GM04503 (cell line): ENCODE data around the gene COG4.
"Not testable (repeated sequence)": the region's sequence is repeated elsewhere in the genome, so short reads cannot be mapped to it uniquely, and the experiment has no call there.

Experiments used
- DNase-seq: peaks from one replicate; pipeline ENCODE4 v3.0.0-alpha.2; 2012; ENCODE audit warnings: low read depth

The COG4 gene

GRCh38 chr16:70457446-70458166 is 65.7 kb downstream of the COG4 start:
- no peak for DNase-seq

DNA sequence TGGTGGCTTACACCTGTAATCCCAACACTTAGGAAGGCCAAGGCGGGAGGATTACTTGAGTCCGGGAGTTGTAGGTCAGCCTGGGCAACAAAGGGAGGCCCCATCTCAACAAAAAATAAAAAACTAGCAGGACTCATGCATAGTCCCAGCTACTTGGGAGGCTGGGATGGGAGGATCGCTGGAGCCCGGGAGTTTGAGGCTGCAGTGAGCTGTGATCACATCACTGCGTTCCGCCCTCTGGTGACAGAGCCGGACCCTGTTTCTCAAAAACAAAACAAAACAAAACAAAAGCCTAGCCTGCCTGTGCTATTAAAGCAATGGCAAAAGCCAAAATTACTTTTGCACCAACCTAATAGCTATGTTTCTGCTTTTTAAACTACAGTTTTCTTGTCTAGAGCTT is 67.4 kb downstream of the COG4 start:
- DNase-seq = no peak

DNA sequence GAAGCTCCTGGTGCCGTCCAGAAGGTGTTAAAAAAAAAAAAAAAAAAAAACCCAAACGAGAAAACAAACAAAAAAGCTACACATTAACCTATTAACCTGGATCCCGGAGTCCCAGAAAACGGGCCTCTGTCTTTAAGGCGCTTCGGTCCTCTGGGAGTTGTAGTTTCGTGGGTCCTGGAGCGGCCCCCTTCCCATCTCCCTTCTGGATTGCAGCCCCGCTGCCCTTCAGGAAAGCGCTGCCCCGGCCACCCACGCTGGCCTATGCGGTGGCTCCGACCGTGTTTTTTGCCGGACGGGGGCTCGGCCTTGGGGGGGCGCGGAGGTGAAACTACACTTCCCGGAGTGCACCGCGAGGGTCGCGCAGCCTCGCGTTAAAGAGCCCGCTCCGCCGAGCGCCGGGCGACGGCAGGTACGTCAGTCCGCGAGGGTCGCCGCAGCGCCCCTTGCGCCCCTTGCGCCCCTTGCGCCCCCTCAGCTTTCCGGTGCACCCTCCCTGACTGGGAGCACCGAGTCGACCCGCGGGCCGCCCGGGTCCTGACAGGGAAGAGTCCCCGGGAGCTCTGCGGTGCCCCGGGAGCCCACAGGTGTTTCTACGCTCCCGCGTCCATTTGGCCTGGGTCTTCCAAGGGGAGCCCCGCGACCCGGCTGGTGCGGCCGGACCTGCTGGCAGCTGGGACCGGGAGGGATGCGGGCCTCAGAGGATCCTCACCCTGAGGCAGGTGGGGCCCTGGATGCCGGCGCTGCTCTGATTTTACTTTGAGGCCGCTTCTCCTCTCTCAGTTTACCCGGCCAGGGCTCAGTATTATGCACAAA is 68.9 kb downstream of the COG4 start, which contains the start of gene FCSK:
FCSK (plus strand) TSS at position 374 of the 813 bp plus-strand sequence. CDS start 8,596 bp downstream, outside the sequence.
- DNase-seq = no peak

DNA sequence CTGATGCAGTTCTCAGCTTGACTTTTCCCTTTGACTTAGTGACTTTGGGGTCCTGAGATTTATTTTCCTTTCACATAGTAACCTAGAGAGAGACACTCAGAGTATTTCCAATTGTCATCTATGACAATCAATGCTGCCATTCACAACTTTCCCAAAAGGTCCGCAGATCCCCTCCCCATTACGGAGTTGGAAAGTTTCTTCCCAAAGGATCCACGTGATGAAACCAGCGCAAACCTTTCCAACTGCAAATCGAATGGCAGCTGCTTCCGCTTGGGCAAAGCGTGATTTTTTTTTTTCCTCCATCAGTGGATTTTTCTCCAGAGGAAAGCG is 69.5 kb downstream of the COG4 start:
- DNase-seq = no peak

DNA sequence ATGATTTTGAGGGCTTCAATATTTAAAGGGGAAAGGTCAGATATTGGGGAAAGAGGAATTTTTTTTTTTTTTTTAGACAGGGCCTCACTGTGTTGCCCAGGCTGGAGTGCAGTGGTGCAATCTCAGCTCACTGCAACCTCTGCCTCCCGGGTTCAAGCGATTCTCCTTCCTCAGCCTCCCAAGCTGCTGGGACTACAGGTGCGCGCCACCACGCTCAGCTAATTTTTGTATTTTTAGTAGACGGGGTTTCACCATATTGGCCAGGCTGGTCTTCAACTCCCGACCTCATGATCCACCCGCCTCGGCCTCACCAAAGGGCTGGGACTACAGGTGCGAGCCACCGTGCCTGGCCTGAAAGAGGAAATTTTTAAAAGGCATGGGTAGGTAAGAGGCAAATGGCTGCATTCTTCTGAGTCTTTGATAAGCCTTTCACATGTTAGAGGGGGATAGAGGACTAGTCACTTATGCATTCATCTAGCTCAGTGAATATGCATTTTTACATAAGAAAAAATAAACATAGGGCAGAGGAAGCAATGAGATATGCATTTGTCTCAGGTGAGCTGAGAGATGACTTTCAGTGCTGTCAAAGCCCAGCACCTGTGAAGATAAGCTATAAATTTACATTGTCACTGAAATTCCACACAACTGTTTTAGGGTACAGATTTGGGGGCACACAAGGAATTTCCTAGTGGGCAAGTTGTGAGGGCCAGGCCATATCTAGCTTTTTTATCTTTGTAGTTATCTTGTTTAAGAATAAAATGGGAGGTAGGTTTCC is 70.0 kb downstream of the COG4 start:
- no peak for DNase-seq

DNA sequence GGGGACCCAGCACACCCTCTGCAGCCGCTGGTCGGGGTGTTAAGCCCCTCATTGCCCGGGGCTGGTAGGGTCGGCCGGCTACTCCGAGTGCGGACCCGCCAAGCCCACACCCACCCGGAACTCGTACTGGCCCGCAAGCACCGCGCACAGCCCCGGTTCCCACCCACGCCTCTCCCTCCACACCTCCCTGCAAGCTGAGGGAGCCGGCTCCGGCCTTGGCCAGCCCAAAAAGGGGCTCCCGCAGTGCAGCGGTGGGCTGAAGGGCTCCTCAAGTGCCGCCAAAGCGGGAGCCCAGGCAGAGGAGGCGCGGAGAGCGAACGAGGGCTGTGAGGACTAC is 72.4 kb downstream of the COG4 start:
- DNase-seq = not testable (repeated sequence)

DNA sequence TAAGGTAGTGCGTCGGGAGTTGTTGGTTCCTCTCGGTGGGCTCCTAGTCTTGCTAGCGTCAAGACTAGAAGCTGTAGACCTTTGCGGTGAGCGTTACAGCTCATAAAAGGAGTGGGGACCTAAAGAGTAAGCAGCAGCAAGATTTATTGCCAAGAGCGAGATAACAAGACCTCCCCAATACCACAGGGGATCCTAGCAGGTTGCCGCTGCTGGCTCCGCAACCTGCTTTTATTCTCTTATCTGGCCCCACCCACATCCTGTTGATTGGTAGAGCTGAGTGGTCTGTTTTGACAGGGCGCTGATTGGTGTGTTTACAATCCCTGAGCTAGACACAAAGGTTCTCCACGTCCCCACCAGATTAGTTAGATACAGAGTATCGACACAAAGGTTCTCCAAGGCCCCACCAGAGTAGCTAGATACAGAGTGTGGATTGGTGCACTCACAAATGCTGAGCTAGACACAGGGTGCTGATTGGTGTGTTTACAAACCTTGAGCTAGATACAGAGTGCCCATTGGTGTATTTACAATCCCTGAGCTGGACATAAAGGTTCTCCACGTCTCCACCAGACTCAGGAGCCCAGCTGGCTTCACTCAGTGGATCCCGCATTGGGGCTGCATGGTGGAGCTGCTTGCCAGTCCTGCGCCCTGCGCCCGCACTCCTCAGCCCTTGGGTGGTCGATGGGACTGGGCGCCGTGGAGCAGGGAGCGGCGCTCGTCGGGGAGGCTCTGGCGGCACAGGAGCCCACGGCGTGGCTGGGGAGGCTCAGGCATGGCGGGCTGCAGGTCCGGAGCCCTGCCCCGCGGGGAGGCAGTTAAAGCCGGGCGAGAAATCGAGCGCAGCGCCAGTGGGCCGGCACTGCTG is 73.0 kb downstream of the COG4 start:
- DNase-seq = not testable (repeated sequence)

DNA sequence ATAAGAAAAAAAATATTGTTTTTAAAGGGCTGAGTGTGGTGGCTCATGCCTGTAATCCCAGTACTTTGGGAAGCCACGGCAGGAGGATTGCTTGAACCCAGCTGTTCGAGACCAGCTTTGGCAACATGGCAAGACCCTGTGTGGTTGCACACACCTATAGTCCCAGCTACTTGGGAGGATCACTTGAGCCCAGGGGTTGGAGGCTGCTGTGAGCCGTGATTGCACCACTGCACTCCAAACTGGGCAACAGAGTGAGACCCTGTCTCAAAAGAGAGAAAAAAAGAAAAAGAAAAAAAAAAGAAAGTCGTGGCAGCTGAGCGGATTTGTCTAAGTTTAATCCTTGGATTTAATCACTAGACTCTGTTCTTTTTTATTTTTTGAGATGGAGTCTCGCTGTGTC is 75.3 kb downstream of the COG4 start:
- no peak for DNase-seq

DNA sequence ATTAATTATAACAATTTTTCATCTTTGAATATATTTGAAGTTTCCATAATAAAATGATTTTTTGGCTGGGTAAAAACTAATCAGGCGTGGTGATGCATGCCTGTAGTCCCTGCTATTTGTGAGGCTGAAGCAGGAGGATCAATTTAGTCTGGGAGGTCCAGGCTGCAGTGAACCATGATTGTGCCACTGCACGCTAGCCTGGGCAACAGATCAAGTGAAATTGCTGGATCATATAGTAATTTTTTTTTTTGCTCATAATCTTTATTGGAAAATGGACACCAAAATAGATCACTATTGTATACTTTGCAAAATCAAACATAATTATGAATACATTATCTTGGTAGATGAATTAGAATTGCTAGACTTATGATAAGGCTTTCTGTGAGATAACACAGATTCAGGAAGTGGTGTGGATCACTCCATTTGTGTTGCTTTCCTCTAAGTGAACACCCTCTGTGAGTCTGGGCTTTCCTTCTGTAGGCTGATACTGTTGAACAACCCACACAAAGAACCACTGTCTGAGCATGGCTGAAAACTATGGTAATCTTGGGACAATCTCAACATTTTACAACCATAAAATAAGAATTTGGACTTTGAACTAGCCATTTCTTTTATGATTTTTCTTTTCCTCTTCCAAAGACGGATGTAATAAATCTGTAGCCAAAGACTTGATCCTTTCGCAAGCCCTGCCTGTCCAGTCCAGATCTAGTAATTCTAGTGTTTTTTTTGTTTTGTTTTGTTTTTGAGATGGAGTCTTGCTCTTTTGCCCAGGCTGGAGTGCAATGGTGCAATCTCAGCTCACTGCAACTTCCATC is 78.9 kb downstream of the COG4 start:
- no peak for DNase-seq

DNA sequence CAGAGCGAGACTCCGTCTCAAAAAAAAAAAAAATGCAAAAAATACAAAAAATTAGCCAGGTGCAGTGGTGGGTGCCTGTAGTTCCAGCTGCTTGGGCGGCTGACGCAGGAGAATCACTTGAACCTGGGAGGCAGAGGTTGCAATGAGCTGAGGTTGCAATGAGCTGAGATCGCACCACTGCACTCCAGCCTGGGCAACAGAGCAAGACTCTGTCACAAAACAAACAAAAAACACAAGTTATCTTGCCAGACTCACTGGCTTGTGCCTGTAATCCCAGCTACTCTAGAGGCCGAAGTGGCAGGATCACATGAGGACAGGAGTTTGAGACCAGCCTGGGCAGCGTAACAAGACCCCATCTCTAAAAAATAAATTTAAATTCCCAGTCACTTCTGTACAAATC is 81.0 kb downstream of the COG4 start:
- no peak for DNase-seq

DNA sequence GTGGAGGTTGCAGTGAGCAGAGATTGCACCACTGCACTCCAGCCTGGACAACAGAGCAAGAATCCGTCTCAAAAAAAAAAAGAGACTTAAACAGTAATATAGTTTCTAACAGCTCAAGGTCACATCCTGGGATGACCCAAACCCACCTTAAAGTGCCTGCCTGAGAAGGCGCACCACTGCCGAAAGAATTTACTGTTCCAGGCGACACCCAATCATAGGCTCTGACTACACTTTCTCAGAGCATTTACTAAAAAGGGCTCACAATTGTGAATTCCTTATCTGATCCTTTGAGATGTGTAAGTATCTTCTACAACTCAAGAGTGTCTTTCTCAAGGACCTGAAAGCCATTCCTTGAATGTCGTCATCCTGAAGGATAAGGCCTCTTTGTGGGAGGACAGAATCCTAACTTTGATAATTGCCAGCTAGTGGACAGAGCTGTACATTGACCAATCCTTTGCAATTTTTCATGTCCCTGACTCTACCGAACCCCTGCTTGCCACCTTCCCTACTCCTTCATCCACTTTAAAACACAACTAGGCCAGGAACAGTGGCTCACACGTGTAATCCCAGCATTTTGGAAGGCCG is 81.9 kb downstream of the COG4 start:
- DNase-seq = no peak

DNA sequence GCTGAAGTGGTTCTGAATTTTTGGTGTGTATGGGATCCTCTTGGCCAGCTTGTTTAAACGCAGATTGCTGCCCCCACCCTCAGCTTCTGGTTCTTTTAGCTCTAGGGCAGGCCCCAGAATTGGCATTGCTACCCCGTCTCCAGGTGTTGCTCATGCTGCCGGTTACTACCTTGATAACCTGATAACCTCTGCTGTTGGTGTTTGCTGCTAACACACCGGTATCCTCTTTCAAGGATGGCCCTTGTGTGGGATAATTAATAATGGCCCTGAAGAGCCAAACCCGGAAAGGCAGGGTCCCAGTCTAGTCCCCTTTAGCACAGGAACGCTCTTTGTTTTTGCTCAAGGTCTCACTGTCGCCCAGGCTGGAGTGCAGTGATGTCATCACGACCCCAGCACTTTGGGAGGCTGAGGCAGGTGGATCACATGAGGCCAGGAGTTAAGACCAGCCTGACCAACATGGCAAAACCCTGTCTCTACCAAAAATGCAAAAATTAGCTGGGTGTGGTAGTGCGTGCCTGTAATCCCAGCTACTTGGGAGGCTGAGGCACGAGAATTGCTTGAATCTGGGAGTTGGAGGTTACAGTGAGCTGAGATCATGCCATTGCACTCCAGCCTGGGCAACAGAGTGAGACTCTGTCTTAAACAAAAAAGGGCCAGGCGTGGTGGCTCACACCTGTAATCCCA is 83.2 kb downstream of the COG4 start:
- no peak for DNase-seq

GRCh38 chr16:70438969-70439862 is 84.1 kb downstream of the COG4 start, which contains the start of gene ST3GAL2:
ST3GAL2 (minus strand) TSS chr16:70439100; CDS start chr16:70398530, 40,570 bp downstream.
- peak; percentile 57 for DNase-seq

- DNase-seq = no peak
Measured at GRCh38 chr16:70438585-70438968, 84.8 kb downstream of the COG4 start.

- no peak for DNase-seq
Measured at GRCh38 chr16:70437582-70438557, 85.5 kb downstream of the COG4 start.

DNA sequence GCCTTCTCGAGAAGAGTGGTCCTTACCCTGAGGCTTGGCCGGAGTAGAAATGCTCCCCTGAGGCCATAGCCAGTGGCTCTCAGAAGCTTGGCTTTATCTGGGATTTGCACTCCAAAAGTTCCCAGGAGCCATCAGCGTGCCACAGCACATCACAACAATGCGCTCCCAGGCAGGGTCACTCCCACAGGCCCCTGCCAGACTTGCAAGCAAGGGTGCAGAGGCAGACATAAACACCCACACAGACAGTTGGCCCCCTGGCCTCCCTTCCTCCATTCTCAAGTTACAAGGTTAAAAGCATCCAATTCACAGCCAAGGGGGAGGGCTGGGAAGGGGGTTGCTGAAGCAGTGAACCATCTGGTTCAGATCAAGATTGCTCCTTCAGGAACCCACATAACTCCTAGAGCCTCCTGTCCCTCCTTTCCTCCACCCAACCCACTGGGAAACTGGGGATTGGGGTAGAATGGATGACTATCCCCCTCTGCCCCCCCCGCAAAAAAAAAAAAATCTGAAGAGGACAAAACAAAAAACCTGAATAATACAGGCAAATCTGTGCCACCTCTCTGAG is 86.3 kb downstream of the COG4 start:
- DNase-seq = peak; percentile 83
